Measurements from ENCODE around the gene ADAM29. TPM values are rescaled to one million over a fixed set of nuclear protein-coding genes. Genes with fewer than 3 reads are reported as not detected.
"Not testable (repeated sequence)": the region's sequence is repeated elsewhere in the genome, so short reads cannot be mapped to it uniquely, and the experiment has no call there.

Gene ADAM29
- total RNA-seq, 1 donor, result not detected

GRCh38 chr4:174928575-174929253 lies 10.6 kb downstream of the ADAM29 start:
- Histone ChIP-seq H3K4me1 (ENCODE audit: insufficient read depth, low read length) (no peaks in the 10 kb centered on the region), H3K27me3 (ENCODE audit: insufficient read depth, low read length) (no peaks in the 10 kb centered on the region), H3K9me3 (ENCODE audit: low read depth, low read length) (no peaks in the 10 kb centered on the region), H3K4me3 (ENCODE audit: low read length) (no peak overlapping the region)

- Histone ChIP-seq H3K4me3 (ENCODE audit: low read length) (no peak overlapping the region), H3K27me3 (ENCODE audit: insufficient read depth, low read length) (no peaks in the 10 kb centered on the region), H3K9me3 (ENCODE audit: low read depth, low read length) (no peaks in the 10 kb centered on the region), H3K4me1 (ENCODE audit: insufficient read depth, low read length) (no peaks in the 10 kb centered on the region)
These were observed 11.2 kb downstream of the ADAM29 start for GRCh38 chr4:174929346-174929745.

- Histone ChIP-seq H3K4me1 (ENCODE audit: insufficient read depth, low read length) (no peaks in the 10 kb centered on the region), H3K27me3 (ENCODE audit: insufficient read depth, low read length) (no peaks in the 10 kb centered on the region), H3K4me3 (ENCODE audit: low read length) (no peak overlapping the region), H3K9me3 (ENCODE audit: low read depth, low read length) (no peaks in the 10 kb centered on the region)
These were observed 12.7 kb downstream of the ADAM29 start for GRCh38 chr4:174930895-174931294.

- Histone ChIP-seq H3K9me3 (ENCODE audit: low read depth, low read length) (no peaks in the 10 kb centered on the region), H3K27me3 (ENCODE audit: insufficient read depth, low read length) (no peaks in the 10 kb centered on the region), H3K4me3 (ENCODE audit: low read length) (no peak overlapping the region), H3K4me1 (ENCODE audit: insufficient read depth, low read length) (no peaks in the 10 kb centered on the region)
These were observed 14.9 kb downstream of the ADAM29 start for GRCh38 chr4:174933083-174933482.

- Histone ChIP-seq H3K27me3 (ENCODE audit: insufficient read depth, low read length) (no peaks in the 10 kb centered on the region), H3K4me1 (ENCODE audit: insufficient read depth, low read length) (no peaks in the 10 kb centered on the region), H3K4me3 (ENCODE audit: low read length) (no peak overlapping the region), H3K9me3 (ENCODE audit: low read depth, low read length) (no peaks in the 10 kb centered on the region)
These were observed 16.2 kb downstream of the ADAM29 start for GRCh38 chr4:174934360-174934759.

GRCh38 chr4:174935607-174936006 lies 17.4 kb downstream of the ADAM29 start:
- Histone ChIP-seq H3K9me3 (ENCODE audit: low read depth, low read length) (no peaks in the 10 kb centered on the region), H3K4me1 (ENCODE audit: insufficient read depth, low read length) (no peaks in the 10 kb centered on the region), H3K4me3 (ENCODE audit: low read length) (no peak overlapping the region), H3K27me3 (ENCODE audit: insufficient read depth, low read length) (no peaks in the 10 kb centered on the region)

- Histone ChIP-seq H3K27me3 (ENCODE audit: insufficient read depth, low read length) (no peaks in the 10 kb centered on the region), H3K4me1 (ENCODE audit: insufficient read depth, low read length) (no peaks in the 10 kb centered on the region), H3K9me3 (ENCODE audit: low read depth, low read length) (no peaks in the 10 kb centered on the region), H3K4me3 (ENCODE audit: low read length) (no peak overlapping the region)
These were observed 21.8 kb downstream of the ADAM29 start for GRCh38 chr4:174940002-174940401.

- Histone ChIP-seq H3K4me3 (ENCODE audit: low read length) (no peak overlapping the region), H3K27me3 (ENCODE audit: insufficient read depth, low read length) (no peaks in the 10 kb centered on the region), H3K4me1 (ENCODE audit: insufficient read depth, low read length) (no peaks in the 10 kb centered on the region), H3K9me3 (ENCODE audit: low read depth, low read length) (no peaks in the 10 kb centered on the region)
These were observed 28.1 kb downstream of the ADAM29 start for GRCh38 chr4:174946246-174946645.

- Histone ChIP-seq H3K27me3 (ENCODE audit: insufficient read depth, low read length) (no peaks in the 10 kb centered on the region), H3K4me1 (ENCODE audit: insufficient read depth, low read length) (no peaks in the 10 kb centered on the region), H3K4me3 (ENCODE audit: low read length) (no peak overlapping the region), H3K9me3 (ENCODE audit: low read depth, low read length) (no peaks in the 10 kb centered on the region)
These were observed 30.7 kb downstream of the ADAM29 start for GRCh38 chr4:174948826-174949225.

GRCh38 chr4:174972911-174973310 lies 54.8 kb downstream of the ADAM29 start:
- Histone ChIP-seq H3K9me3 (ENCODE audit: low read depth, low read length) (no peaks in the 10 kb centered on the region), H3K27me3 (ENCODE audit: insufficient read depth, low read length) (no peaks in the 10 kb centered on the region), H3K4me1 (ENCODE audit: insufficient read depth, low read length) (no peaks in the 10 kb centered on the region), H3K4me3 (ENCODE audit: low read length) (no peak overlapping the region)

GRCh38 chr4:174973336-174973735 lies 55.2 kb downstream of the ADAM29 start:
- Histone ChIP-seq H3K4me3 (ENCODE audit: low read length) (no peak overlapping the region), H3K4me1 (ENCODE audit: insufficient read depth, low read length) (no peaks in the 10 kb centered on the region), H3K9me3 (ENCODE audit: low read depth, low read length) (no peaks in the 10 kb centered on the region), H3K27me3 (ENCODE audit: insufficient read depth, low read length) (no peaks in the 10 kb centered on the region)

GRCh38 chr4:174983128-174983750 lies 65.1 kb downstream of the ADAM29 start:
- no peaks in the 10 kb centered on the region for H3K27me3 ChIP-seq (ENCODE audit: insufficient read depth, low read length)
- no peaks in the 10 kb centered on the region for H3K4me1 ChIP-seq (ENCODE audit: insufficient read depth, low read length)
- H3K4me3 ChIP-seq (ENCODE audit: low read length), result no peak overlapping the region
- H3K9me3 ChIP-seq (ENCODE audit: low read depth, low read length), result peaks cover 10% of the 10 kb centered on the region

GRCh38 chr4:174983870-174984269 lies 65.7 kb downstream of the ADAM29 start:
- not testable (repeated sequence) for H3K27me3 ChIP-seq (ENCODE audit: insufficient read depth, low read length); H3K4me1 ChIP-seq (ENCODE audit: insufficient read depth, low read length); H3K4me3 ChIP-seq (ENCODE audit: low read length)

GRCh38 chr4:174989791-174990190 lies 71.6 kb downstream of the ADAM29 start:
- Histone ChIP-seq H3K4me1 (ENCODE audit: insufficient read depth, low read length) (no peaks in the 10 kb centered on the region), H3K27me3 (ENCODE audit: insufficient read depth, low read length) (no peaks in the 10 kb centered on the region), H3K4me3 (ENCODE audit: low read length) (no peak overlapping the region), H3K9me3 (ENCODE audit: low read depth, low read length) (peaks cover 10% of the 10 kb centered on the region)

More at GRCh38 chr4:174983870-174984269, 65.7 kb downstream of the ADAM29 start:
- H3K9me3 ChIP-seq (ENCODE audit: low read depth, low read length), result peaks cover 10% of the 10 kb centered on the region

- no peaks in the 10 kb centered on the region for H3K27me3 ChIP-seq (ENCODE audit: insufficient read depth, low read length)
- no peak overlapping the region for H3K4me3 ChIP-seq (ENCODE audit: low read length)
- H3K9me3 ChIP-seq (ENCODE audit: low read depth, low read length), result no peaks in the 10 kb centered on the region
- no peaks in the 10 kb centered on the region for H3K4me1 ChIP-seq (ENCODE audit: insufficient read depth, low read length)
These were observed 75.8 kb downstream of the ADAM29 start for GRCh38 chr4:174993916-174994315.

GRCh38 chr4:174996079-174996478 lies 77.9 kb downstream of the ADAM29 start:
- no peak overlapping the region for H3K4me3 ChIP-seq (ENCODE audit: low read length)
- H3K27me3 ChIP-seq (ENCODE audit: insufficient read depth, low read length), result no peaks in the 10 kb centered on the region
- no peaks in the 10 kb centered on the region for H3K4me1 ChIP-seq (ENCODE audit: insufficient read depth, low read length)
- H3K9me3 ChIP-seq (ENCODE audit: low read depth, low read length), result no peaks in the 10 kb centered on the region
